ENCODE results near the gene SH3BP5. TPM values are rescaled to one million over a fixed set of nuclear protein-coding genes. Genes with fewer than 3 reads are reported as not detected.

SH3BP5 gene
- total RNA-seq, 1 experiment from 2014 or later: 13.9 TPM

DNA sequence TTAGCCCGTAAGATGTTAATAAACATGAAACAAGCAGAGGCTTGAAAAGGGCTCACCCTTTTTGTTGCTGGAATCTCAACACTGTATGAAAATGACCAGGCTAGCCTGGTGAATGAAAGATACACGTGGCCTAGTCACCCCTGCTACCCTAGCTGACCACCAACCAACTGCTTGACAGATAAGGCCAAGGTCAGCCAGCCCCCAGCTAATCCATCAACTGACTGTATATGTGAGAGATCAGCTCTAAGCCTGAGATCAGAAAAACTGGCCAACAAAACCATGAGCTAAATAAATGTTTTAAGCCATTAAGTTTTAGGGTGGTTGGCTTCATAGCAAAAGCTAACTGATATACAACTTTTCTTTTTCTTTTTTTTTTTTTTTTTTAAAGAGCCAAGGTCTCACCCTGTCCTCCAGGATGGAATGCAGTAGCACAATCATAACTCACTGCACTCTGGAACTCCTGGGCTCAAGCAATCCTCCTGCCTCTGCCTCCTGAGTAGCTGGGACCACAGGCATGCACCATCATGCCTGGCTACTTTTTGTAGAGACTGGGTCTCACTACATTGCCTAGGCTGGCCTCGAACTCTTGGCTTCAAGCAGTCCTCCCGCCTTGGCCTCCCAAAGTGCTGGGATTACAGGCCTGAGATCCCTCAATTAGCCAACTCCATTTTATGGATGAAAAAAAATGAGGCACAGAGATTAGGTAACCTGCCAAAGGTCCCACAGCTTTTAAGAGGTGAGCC lies 34.6 kb downstream of the SH3BP5 start:
- Histone ChIP-seq H4K20me1 (ENCODE audit: insufficient read depth) (no peaks in the 10 kb centered on the region), H3K4me1 (ENCODE audit: control insufficient read depth in 1 of 2, insufficient read depth in 2 of 2, low read length in 2 of 2) (peaks cover 12 to 19% of the 10 kb centered on the region in 2 experiments), H2AFZ (ENCODE audit: low read depth, low read length, poor library complexity, severe bottlenecking) (no peak overlapping the region), H3K9ac (ENCODE audit: low read length) (no peak overlapping the region), H3K27ac (ENCODE audit: low read depth, low read length) (no peak overlapping the region), H3K9me2 (ENCODE audit: insufficient read depth) (no peaks in the 10 kb centered on the region), H3K27me3 (ENCODE audit: insufficient read depth, low read length) (no peaks in the 10 kb centered on the region), H3K36me3 (ENCODE audit: control insufficient read depth in 1 of 2, insufficient read depth in 2 of 2, low read length in 2 of 2) (no peaks in the 10 kb centered on the region), H3K4me3 (replicated peaks in 1 of 2; ENCODE audit: low read depth in 1 of 2, low read length in 2 of 2) (no peak overlapping the region), H3K9me3 (ENCODE audit: control insufficient read depth in 1 of 2, insufficient read depth in 1 of 2, low read depth in 1 of 2, low read length in 2 of 2) (no peaks in the 10 kb centered on the region), H3K79me2 (ENCODE audit: insufficient read depth, low read length) (peaks cover 5% of the 10 kb centered on the region; the same call in 1 of the 2 replicates), H3K4me2 (ENCODE audit: low read length) (no peak overlapping the region)
- CTCF ChIA-PET: no interaction called here
- no TSS peak for BruUV-seq (replicated peaks)
- POLR2A ChIA-PET: no interaction called here
- TF ChIP-seq MAX (IDR thresholded peaks at IDR 0.05) (no peak), FOSL1 (IDR thresholded peaks at IDR 0.05; ENCODE audit: low read depth) (no peak), YY1 (IDR thresholded peaks at IDR 0.05; ENCODE audit: extremely low read depth, insufficient replicate concordance, low read depth, low read length) (no peak)
- TF ChIP-seq, protein P1, sequence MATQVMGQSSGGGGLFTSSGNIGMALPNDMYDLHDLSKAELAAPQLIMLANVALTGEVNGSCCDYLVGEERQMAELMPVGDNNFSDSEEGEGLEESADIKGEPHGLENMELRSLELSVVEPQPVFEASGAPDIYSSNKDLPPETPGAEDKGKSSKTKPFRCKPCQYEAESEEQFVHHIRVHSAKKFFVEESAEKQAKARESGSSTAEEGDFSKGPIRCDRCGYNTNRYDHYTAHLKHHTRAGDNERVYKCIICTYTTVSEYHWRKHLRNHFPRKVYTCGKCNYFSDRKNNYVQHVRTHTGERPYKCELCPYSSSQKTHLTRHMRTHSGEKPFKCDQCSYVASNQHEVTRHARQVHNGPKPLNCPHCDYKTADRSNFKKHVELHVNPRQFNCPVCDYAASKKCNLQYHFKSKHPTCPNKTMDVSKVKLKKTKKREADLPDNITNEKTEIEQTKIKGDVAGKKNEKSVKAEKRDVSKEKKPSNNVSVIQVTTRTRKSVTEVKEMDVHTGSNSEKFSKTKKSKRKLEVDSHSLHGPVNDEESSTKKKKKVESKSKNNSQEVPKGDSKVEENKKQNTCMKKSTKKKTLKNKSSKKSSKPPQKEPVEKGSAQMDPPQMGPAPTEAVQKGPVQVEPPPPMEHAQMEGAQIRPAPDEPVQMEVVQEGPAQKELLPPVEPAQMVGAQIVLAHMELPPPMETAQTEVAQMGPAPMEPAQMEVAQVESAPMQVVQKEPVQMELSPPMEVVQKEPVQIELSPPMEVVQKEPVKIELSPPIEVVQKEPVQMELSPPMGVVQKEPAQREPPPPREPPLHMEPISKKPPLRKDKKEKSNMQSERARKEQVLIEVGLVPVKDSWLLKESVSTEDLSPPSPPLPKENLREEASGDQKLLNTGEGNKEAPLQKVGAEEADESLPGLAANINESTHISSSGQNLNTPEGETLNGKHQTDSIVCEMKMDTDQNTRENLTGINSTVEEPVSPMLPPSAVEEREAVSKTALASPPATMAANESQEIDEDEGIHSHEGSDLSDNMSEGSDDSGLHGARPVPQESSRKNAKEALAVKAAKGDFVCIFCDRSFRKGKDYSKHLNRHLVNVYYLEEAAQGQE (IDR thresholded peaks at IDR 0.05; ENCODE audit: low read depth): no peak
- RAD21 ChIA-PET (ENCODE audit: low non-redundant PET in 1 of 2, low total read pairs in 2 of 2, uncharacterized antibody in 2 of 2, unreplicated experiment in 2 of 2): no interaction called here
- intact Hi-C loops (cut with micrococcal nuclease): no loop called here
- ATAC-seq (no peak), DNase-seq (ENCODE audit: low read depth, low spot score) (no peak)
